Naive B cell (primary cell): ENCODE measurements around the gene NSMCE4A. TPM values are rescaled to one million over a fixed set of nuclear protein-coding genes. Genes with fewer than 3 reads are reported as not detected.
"Not testable (repeated sequence)": the region's sequence is repeated elsewhere in the genome, so short reads cannot be mapped to it uniquely, and the experiment has no call there.

Experiments used
- ATAC-seq, 2 donors: fragments of 150-1000 bp; cut with Tn5 transposase; 2 replicates each; pipeline ENCODE4 v1.10.0; 2021; ENCODE audit warnings: low read depth in 2 of 2, mild to moderate bottlenecking in 2 of 2, moderate library complexity in 2 of 2
- DNase-seq: peaks from one replicate; pipeline ENCODE4 v3.0.0; 2022
- H3K27ac Mint-ChIP-seq, 6 donors: one replicate each; pipeline ENCODE4 v1.8.0; 2020 to 2022; ENCODE audit warnings: mild to moderate bottlenecking in 6 of 6, mixed read lengths in 6 of 6, moderate library complexity in 5 of 6, inconsistent platforms in 2 of 6
- H3K27me3 Mint-ChIP-seq, 3 donors: one replicate each; pipeline ENCODE4 v1.8.0; 2021 to 2022; ENCODE audit warnings: mixed read lengths in 3 of 3, mild to moderate bottlenecking in 1 of 3
- H3K36me3 Mint-ChIP-seq, 2 donors: one replicate each; pipeline ENCODE4 v1.8.0; 2020 to 2022; ENCODE audit warnings: mixed read lengths in 2 of 2, inconsistent platforms in 1 of 2, mild to moderate bottlenecking in 1 of 2
- H3K4me1 Mint-ChIP-seq, 3 donors: one replicate each; pipeline ENCODE4 v1.8.0; 2020 to 2022; ENCODE audit warnings: mixed read lengths in 3 of 3, inconsistent platforms in 1 of 3, mild to moderate bottlenecking in 1 of 3, moderate library complexity in 1 of 3
- H3K4me3 Mint-ChIP-seq, 8 donors: one replicate each; pipeline ENCODE4 v1.8.0; 2020 to 2022; ENCODE audit warnings: mild to moderate bottlenecking in 8 of 8, mixed read lengths in 8 of 8, moderate library complexity in 8 of 8, inconsistent platforms in 2 of 8
- H3K9me3 Mint-ChIP-seq, 7 donors: one replicate each; pipeline ENCODE4 v1.8.0; 2020 to 2022; ENCODE audit warnings: mixed read lengths in 7 of 7, mild to moderate bottlenecking in 5 of 7, inconsistent platforms in 2 of 7, moderate library complexity in 1 of 7
- polyA plus RNA-seq, 6 donors: library from polyadenylated mRNA; unstranded; fragments of 300-500 nt; fragmentation: Illumina TruSeq; gene quantifications; one replicate each; pipeline ENCODE4 v1.2.3, GENCODE V29; 2021; ENCODE audit warnings: low read depth in 6 of 6

NSMCE4A gene
- polyA plus RNA-seq, 6 donors from 2014 or later = 58.6 to 77.1 (median 67.5) TPM

DNA sequence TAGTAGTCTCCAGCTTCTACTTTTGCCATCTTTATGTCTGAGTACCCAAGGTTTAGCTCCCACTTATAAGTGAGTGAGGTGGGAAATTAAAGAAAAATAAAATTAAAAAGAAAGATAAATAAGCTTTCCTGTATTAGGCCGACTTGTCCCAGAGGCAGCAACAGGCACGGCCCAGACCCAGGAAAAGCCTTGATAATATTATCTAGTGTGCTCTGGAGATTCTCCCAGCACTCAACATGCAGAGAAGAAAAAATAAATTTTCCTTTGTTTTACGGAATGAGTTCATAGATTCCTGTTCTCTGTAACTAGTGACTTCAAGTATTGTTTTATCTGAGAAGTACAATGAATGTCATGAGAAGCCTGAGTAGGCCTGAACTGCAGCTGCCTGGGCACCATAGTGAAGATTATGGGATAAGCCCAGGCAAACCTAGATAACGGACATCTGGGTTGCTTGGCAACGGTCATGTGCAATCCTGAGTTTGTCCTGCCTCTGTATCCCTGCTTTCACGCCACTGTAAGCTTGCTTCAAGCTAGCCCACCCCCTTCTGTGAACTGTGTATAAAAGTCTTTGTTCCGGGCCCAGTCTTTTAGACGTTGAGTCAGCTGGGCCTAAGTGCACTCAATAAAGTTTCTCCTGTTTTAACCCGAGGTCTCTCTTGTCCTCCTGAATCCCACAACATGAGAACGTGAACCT lies 53.6 kb downstream of the NSMCE4A start:
- DNase-seq (no peak), ATAC-seq (no peak)
- peaks cover 0 to 8% of the 10 kb centered on the region in 2 donors for H3K36me3 Mint-ChIP-seq
- no peaks in the 10 kb centered on the region for H3K27me3 Mint-ChIP-seq
- no peak overlapping the region for H3K4me3 Mint-ChIP-seq
- H3K4me1 Mint-ChIP-seq = peaks cover 8 to 12% (median 9%) of the 10 kb centered on the region in 3 donors
- peaks cover 0 to 2% (median 0%) of the 10 kb centered on the region in 7 donors for H3K9me3 Mint-ChIP-seq
- peak overlapping the region in 1 of 6 donors; percentile 11 for H3K27ac Mint-ChIP-seq

DNA sequence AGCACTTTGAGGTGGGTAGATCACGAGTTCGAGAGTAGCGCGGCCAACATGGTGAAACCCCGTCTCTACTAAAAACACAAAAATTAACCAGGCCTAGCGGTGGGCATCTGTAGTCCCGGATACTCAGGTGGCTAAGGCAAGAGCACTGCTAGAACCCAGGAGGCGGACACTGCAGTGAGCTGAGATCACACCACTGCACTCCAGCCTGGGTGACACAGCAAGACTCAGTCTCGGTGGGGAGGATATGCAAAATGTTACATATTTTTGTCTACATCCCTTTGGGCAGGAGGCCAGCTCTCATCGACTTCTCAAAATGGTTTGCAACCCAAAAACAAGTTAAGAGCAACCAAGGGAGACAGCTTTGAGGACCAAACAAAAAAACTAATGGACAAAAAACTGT lies 55.4 kb downstream of the NSMCE4A start:
- DNase-seq = no peak
- H3K27ac Mint-ChIP-seq = peak overlapping the region in 1 of 6 donors; percentile 56
- no peak overlapping the region for H3K4me3 Mint-ChIP-seq
- peaks cover 0 to 2% (median 0%) of the 10 kb centered on the region in 7 donors for H3K9me3 Mint-ChIP-seq
- peaks cover 3 to 8% of the 10 kb centered on the region in 2 donors for H3K36me3 Mint-ChIP-seq
- no peak for ATAC-seq
- H3K27me3 Mint-ChIP-seq = no peaks in the 10 kb centered on the region
- H3K4me1 Mint-ChIP-seq = peaks cover 0 to 17% (median 8%) of the 10 kb centered on the region in 3 donors

DNA sequence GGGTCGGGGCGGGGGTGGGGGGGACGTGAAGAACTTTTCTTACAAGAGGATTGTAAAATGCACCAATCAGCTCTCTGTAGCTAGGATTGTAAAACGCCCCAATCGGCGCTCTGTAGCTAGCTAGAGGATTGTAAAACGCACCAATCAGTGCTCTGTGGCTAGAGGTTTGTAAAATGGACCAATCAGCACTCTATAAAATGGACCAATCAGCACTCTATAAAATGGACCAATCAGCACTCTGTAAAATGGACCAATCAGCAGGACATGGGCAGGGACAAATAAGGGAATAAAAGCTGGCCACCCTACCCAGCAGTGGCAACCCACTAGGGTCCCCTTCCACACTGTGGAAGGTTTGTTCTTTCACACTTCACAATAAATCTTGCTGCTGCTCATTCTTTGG lies 56.2 kb downstream of the NSMCE4A start:
- H3K36me3 Mint-ChIP-seq, ATAC-seq, H3K27me3 Mint-ChIP-seq, DNase-seq, H3K9me3 Mint-ChIP-seq, H3K4me3 Mint-ChIP-seq: not testable (repeated sequence)
- H3K27ac Mint-ChIP-seq = peak overlapping the region in 1 of 6 donors; percentile 51
- peaks cover 0 to 20% (median 8%) of the 10 kb centered on the region in 3 donors for H3K4me1 Mint-ChIP-seq

DNA sequence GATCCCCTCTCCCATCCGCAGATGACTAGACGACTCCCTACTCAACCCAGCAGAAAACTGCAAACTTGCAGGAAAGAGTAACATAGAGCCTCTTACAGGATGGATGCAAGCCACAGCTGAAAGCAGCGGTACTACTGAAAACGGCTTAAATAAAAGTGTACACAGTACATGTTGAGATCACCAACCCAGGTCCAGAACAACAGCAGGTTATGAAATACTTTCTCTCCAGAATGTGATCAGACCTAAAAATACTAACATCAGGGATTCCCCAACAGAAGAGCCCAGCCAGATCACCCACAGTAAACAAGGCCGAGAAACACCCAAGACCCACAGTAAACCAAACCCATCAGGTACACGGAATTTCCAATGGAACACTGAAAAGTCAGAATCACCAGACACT lies 60.4 kb downstream of the NSMCE4A start:
- Mint-ChIP-seq H3K4me3 (no peak overlapping the region), H3K27ac (no peak overlapping the region), H3K27me3 (no peaks in the 10 kb centered on the region), H3K9me3 (peaks cover 0 to 2% (median 0%) of the 10 kb centered on the region in 7 donors), H3K36me3 (peaks cover 5 to 8% of the 10 kb centered on the region in 2 donors), H3K4me1 (peaks cover 0 to 11% (median 4%) of the 10 kb centered on the region in 3 donors)
- no peak for ATAC-seq
- no peak for DNase-seq

DNA sequence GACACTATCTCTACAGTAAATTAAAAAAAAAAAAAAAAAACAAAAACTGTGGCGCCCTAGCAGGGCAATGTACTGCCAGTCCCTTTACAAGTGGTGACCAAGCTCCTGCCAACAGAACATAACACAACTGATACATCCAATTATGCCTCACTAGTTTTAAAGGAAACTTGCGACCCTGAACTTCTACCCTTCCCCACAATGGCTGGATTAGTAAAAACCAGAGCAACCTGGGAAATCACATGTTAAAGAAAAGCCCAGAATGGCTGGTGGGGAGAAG lies 63.7 kb downstream of the NSMCE4A start:
- peaks cover 5 to 12% of the 10 kb centered on the region in 2 donors for H3K36me3 Mint-ChIP-seq
- no peaks in the 10 kb centered on the region for H3K9me3 Mint-ChIP-seq
- no peak for DNase-seq
- ATAC-seq = no peak
- no peak overlapping the region for H3K27ac Mint-ChIP-seq
- H3K4me3 Mint-ChIP-seq = no peak overlapping the region
- peaks cover 0 to 11% (median 0%) of the 10 kb centered on the region in 3 donors for H3K4me1 Mint-ChIP-seq
- H3K27me3 Mint-ChIP-seq = no peaks in the 10 kb centered on the region

DNA sequence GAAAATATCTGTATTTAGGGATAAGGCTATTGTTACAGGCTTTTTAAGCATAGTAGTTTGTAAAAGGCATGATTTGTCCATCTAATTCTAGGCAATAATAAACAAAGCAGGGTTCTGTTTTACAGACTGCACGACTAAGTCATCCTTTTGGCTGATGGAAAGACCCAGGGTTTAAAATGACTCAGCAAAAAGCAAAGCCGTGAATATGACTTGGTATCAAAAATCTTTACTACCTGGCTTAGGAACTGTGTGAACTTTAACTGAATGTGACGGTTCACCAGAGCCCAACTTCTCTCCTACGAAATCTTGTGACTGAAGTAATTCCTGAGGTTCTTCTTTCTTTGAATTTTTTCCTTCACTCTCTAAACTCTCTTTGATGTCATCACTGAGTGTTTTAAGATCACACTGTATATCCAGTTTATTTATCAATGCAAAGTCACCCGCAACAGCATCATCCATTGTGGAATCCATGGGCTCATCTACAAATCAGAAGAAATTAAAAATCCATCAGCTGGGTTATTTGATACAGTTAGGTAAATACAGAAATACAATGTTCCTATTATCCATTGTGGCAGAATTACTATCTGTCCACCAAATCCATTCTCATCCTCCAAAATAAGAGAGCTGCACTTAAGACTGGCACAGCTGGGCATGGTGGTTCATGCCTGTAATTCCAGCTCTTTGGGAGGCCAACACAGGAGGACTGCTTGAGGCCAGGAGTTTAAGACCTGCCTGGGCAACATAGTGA lies 64.2 kb downstream of the NSMCE4A start:
- Mint-ChIP-seq H3K36me3 (peaks cover 5 to 12% of the 10 kb centered on the region in 2 donors), H3K27me3 (no peaks in the 10 kb centered on the region), H3K27ac (peak overlapping the region in 1 of 6 donors; percentile 57), H3K4me3 (no peak overlapping the region), H3K4me1 (peaks cover 0 to 11% (median 0%) of the 10 kb centered on the region in 3 donors), H3K9me3 (no peaks in the 10 kb centered on the region)
- ATAC-seq (no peak), DNase-seq (no peak)

Other genes with a start within 250 kb of the NSMCE4A start
- gene ATE1, start 47.2 kb downstream of the NSMCE4A start, polyA plus RNA-seq = 10 to 100 TPM; 26.2 to 31.3 (median 30.8) TPM
- not detected for gene TACC2, start 13.9 kb upstream of the NSMCE4A start, polyA plus RNA-seq